ENCODE measurements around the gene FFAR3.

Gene FFAR3, protein sequence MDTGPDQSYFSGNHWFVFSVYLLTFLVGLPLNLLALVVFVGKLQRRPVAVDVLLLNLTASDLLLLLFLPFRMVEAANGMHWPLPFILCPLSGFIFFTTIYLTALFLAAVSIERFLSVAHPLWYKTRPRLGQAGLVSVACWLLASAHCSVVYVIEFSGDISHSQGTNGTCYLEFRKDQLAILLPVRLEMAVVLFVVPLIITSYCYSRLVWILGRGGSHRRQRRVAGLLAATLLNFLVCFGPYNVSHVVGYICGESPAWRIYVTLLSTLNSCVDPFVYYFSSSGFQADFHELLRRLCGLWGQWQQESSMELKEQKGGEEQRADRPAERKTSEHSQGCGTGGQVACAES

DNA sequence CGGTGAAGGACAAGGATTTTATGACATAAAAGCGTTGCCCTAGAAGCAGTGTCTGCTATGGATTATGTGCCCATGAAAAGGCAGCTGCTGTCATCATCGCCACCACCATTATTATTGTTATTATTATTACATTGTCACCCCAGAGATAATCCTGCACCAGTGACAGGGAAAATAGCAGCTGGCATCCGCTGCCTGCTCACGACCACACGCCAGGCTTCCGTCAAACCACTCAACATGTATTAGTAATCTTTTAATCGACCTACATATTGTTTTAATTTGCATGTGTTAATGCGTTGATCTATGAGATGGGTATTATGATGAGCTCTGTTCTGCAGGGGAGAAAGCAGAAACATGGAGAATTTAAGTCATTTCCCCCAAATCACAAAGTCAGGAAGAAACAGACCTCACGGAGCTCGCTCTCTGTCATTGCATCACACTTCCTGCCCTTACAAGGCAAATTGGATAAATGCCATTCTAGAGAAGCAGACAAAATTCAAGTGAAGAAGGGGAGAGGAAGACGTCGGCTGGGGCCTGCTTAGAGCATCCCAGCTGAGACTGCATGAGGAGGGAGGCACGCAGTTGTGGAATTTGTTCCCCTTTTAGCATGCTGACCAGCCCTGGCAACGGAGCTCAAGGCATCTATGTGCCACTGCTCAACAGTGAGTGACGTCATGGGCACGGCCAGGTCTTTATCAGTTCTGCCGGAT lies at the start of gene FFAR3:
TSS of gene FFAR3 (plus strand) at position 594 of the 707 bp plus-strand sequence. CDS start 431 bp downstream, outside the sequence.
- Mint-ChIP-seq H3K27me3 (peaks cover 8% of the 10 kb centered on the region), H3K36me3 (ENCODE audit: low read depth) (no peaks in the 10 kb centered on the region), H3K27ac (peak within 1 kb of the TSS; percentile 80), H3K9me3 (no peaks in the 10 kb centered on the region), H3K4me3 (peak within 1 kb of the TSS; percentile 45), H3K4me1 (ENCODE audit: low read depth) (peaks cover 12% of the 10 kb centered on the region)

DNA sequence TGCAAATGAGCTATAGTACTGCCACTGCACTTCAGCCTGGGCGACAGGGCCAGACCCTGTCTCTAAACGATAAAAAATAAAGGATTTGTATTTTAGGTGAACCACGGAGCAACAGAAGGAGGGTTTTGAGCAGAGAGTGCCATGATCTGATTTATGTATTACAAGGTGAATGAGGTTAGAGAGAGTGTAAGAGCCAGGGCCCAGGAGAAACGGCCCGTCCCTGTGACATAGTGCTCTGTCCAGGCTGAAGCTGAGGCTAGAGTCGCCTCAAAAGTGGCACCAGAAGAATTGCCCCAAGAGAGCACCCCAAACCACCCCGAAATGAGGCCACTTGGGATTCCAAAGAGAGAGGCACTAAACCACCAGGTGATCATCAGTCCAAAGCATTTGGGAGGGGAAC lies 49.4 kb upstream of the FFAR3 start:
- no peaks in the 10 kb centered on the region for H3K9me3 Mint-ChIP-seq
- no peaks in the 10 kb centered on the region for H3K36me3 Mint-ChIP-seq (ENCODE audit: low read depth)
- H3K27ac Mint-ChIP-seq, result no peak overlapping the region
- no peak overlapping the region for H3K4me3 Mint-ChIP-seq
- H3K4me1 Mint-ChIP-seq (ENCODE audit: low read depth), result peaks cover 3% of the 10 kb centered on the region
- no peaks in the 10 kb centered on the region for H3K27me3 Mint-ChIP-seq

DNA sequence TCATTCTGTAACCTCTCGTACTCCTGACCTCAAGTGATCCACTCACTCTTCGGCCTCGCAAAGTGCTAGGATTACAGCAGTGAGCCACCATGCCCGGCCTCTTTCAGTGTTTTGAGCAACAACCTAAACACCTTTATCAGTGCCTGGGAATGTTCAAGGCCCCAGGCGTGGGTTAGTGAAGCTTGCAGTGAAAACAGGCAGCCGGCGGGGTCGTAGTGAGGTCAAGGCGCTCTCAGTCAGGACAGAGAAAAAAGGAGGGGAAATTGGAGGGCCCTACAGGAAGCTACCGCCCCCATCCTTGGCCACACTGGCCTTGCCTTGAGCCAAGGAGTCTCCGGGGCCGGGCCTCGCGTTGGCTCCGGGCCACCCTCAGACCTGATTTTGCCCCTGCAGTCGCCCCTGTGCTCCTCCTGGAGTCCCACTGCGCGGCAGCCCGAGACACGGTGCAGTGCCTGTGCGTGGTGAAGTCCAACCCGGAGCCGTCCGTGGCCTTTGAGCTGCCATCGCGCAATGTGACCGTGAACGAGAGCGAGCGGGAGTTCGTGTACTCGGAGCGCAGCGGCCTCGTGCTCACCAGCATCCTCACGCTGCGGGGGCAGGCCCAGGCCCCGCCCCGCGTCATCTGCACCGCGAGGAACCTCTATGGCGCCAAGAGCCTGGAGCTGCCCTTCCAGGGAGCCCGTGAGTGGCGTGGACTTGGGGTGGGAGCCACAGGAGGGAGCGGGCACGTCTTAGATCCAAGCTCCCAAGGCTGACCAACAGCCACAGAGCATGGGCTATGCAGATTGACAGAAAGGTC lies 48.6 kb upstream of the FFAR3 start:
- Mint-ChIP-seq H3K9me3 (no peaks in the 10 kb centered on the region), H3K27ac (no peak overlapping the region), H3K36me3 (ENCODE audit: low read depth) (no peaks in the 10 kb centered on the region), H3K4me3 (no peak overlapping the region), H3K27me3 (no peaks in the 10 kb centered on the region), H3K4me1 (ENCODE audit: low read depth) (peaks cover 3% of the 10 kb centered on the region)

DNA sequence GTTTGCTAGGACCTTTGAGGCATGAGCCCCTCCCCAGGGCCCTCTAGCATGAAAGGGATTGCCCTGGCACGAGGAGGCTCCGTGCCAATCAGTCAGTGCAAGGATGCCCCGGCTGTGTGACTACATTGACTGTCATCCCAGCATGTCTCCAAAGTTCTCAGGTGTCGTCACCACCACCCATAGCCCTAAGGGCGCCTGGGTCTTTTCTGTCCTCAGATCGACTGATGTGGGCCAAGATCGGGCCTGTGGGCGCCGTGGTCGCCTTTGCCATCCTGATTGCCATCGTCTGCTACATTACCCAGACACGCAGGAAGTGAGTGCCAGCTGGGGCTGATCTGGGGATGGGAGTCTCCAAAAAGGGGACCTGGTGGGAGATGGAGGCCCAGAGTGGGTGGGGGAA lies 47.9 kb upstream of the FFAR3 start:
- no peak overlapping the region for H3K27ac Mint-ChIP-seq
- H3K9me3 Mint-ChIP-seq, result no peaks in the 10 kb centered on the region
- no peaks in the 10 kb centered on the region for H3K36me3 Mint-ChIP-seq (ENCODE audit: low read depth)
- no peak overlapping the region for H3K4me3 Mint-ChIP-seq
- H3K27me3 Mint-ChIP-seq, result no peaks in the 10 kb centered on the region
- peaks cover 3% of the 10 kb centered on the region for H3K4me1 Mint-ChIP-seq (ENCODE audit: low read depth)

DNA sequence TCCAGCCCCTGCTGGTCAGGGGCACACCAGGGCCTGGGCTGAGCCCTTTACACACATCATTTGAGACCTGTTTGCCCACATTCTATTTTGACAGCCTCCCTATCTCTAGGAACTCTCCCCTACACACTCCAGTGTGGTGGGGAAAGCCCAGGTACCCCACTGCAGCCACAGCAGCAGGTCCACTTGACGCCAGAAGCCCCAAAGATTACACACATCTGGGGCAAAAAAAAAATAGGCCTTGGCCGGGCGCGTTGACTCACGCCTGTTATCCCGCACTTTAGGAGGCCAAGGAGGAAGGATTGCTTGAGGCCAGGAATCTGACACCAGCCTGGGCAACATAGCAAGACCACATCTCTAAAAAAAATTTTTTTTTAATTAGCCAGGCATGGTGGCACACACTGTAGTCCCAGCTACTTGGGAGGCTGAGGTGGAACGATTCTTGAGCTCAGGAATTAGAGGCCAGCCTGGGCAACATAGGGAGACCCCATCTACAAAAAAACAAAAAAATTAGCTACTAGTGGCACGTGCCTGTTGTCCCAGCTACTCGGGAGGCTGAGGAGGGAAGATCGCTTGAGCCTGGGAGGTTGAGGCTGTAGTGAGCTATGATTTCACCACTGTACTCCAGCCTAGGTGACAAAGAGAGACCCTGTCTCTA lies 47.3 kb upstream of the FFAR3 start:
- no peak overlapping the region for H3K27ac Mint-ChIP-seq
- no peaks in the 10 kb centered on the region for H3K27me3 Mint-ChIP-seq

DNA sequence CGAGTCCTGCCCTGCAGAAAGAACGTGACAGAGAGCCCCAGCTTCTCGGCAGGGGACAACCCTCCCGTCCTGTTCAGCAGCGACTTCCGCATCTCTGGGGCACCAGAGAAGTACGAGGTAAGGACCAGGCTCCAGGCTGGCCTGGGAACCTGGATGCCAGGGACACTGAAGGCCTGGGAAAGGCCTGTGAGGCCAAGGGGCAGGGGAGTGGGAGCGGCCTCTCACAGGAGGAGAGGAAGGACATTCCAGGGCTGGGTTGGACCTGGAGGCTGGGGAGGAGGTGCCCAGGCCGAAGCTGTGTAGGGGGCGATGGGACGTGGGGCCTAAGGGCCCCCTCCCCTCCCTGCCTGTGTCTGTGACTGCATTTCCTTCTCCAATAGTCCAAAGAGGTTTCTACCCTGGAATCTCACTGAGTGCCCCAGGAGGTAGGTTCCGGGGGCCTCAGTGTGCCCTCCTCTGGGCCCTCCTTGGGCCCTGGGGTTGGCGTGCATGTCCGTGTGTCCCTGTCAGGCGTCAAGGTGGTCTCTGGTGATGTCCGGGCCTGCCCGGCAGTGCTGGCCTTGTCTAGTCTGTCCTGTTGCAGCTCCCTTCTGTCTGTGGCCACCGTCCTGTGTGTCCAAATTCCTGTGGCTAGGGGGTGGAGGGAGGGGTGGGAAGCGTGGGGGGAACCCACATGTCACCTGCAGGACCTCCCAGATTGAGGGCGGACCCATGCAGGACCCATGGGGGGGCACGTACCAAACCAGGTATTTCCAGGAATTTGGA lies 46.2 kb upstream of the FFAR3 start:
- no peaks in the 10 kb centered on the region for H3K36me3 Mint-ChIP-seq (ENCODE audit: low read depth)
- H3K4me1 Mint-ChIP-seq (ENCODE audit: low read depth), result peaks cover 3% of the 10 kb centered on the region
- H3K9me3 Mint-ChIP-seq, result no peaks in the 10 kb centered on the region
- no peaks in the 10 kb centered on the region for H3K27me3 Mint-ChIP-seq
- H3K4me3 Mint-ChIP-seq, result no peak overlapping the region
- no peak overlapping the region for H3K27ac Mint-ChIP-seq

More for the DNA sequence above, 47.3 kb upstream of the FFAR3 start:
- Mint-ChIP-seq H3K4me1 (ENCODE audit: low read depth) (peaks cover 3% of the 10 kb centered on the region), H3K4me3 (no peak overlapping the region), H3K36me3 (ENCODE audit: low read depth) (no peaks in the 10 kb centered on the region), H3K9me3 (no peaks in the 10 kb centered on the region)

DNA sequence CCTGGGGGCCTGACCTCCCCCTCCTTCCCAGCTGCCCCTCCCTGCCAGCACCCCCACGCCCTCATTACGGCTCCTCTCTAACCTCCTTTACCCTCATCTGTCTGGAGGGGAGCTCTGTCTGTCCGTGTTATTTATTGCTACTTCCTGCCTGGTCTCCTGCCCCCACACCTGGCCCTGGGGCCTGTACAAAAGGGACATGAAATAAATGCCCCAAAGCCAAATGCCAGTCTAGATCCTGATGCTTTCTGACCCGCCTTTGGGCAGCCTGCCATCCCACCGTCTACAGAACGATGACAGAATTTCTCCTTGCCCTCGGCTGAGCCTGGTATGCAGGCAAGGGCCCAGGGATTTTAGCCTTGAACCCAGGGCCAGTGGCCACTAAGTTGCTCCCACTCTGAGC lies 44.7 kb upstream of the FFAR3 start:
- Mint-ChIP-seq H3K36me3 (ENCODE audit: low read depth) (no peaks in the 10 kb centered on the region), H3K4me1 (ENCODE audit: low read depth) (peaks cover 11% of the 10 kb centered on the region), H3K27me3 (no peaks in the 10 kb centered on the region), H3K4me3 (no peak overlapping the region), H3K27ac (no peak overlapping the region), H3K9me3 (no peaks in the 10 kb centered on the region)

DNA sequence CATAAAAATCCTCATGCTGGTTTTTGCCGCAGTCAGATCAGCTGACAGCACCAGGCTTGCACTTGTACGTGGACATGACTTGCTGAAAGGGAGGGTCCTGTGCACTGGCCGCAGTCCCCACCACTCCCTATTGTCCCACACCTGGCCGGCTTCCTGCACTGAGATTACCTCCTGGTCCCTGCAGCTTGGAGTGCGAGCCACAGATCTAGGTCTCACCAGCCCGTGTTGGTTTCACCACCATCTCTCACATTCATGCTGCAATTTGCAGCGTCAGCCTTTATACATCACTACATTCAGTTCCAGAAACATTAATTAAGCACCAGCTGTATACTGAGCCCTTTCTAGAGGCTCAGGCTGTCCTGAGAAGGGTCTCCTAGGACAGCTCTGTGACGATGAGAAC lies 44.2 kb upstream of the FFAR3 start:
- Mint-ChIP-seq H3K27ac (no peak overlapping the region), H3K27me3 (no peaks in the 10 kb centered on the region), H3K36me3 (ENCODE audit: low read depth) (no peaks in the 10 kb centered on the region), H3K9me3 (no peaks in the 10 kb centered on the region), H3K4me1 (ENCODE audit: low read depth) (peaks cover 16% of the 10 kb centered on the region), H3K4me3 (no peak overlapping the region)

DNA sequence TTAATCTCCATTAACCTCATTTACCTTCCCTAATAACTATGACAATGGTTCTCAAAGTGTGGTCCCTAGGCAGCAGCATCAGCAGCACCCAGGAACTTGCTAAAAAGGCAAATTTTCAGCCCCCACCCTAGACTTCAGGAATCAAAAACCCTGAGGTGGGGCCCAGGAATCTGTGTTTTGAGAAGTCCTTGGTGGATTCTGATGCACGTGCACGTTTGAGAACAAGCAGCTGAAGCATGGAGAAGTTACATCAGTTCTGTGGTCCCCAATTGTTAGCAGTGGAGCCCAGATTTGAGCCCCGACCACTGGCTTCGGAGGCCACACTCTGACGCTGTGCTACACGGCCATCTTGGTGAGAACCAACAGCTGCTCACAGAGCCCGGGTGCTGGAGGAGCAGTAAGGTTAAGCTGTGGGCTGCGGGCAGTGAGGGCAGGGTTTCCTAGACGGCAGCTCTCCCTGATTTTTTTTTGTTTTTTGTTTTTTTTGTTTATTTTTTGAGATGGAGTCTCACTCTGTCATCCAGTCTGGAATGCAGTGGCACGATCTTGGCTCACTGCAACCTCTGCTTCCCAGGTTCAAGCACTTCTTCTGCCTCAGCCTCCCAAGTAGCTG lies 43.3 kb upstream of the FFAR3 start:
- H3K36me3 Mint-ChIP-seq (ENCODE audit: low read depth), result no peaks in the 10 kb centered on the region
- no peak overlapping the region for H3K4me3 Mint-ChIP-seq
- peaks cover 18% of the 10 kb centered on the region for H3K4me1 Mint-ChIP-seq (ENCODE audit: low read depth)
- no peaks in the 10 kb centered on the region for H3K9me3 Mint-ChIP-seq
- no peak overlapping the region for H3K27ac Mint-ChIP-seq
- H3K27me3 Mint-ChIP-seq, result no peaks in the 10 kb centered on the region

DNA sequence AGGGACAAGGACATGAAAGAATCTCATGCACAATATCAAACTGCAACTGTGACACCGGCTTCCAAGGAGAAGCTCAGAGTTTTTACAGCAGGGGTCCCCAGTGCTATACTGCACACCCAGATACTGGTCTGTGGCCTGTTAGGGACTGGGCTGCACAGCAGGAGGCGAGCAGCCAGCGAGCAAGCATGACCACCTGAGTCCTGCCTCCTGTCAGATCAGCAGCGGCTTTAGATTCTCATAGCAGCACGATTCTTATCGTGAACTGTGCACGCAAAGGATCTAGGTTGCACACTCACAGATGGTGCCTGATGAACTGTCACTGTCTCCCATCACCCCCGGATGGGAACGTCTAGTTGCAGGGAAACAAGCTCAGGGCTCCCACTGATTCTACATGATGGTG lies 42.4 kb upstream of the FFAR3 start:
- Mint-ChIP-seq H3K27ac (no peak overlapping the region), H3K4me3 (no peak overlapping the region), H3K4me1 (ENCODE audit: low read depth) (peaks cover 17% of the 10 kb centered on the region), H3K27me3 (no peaks in the 10 kb centered on the region), H3K36me3 (ENCODE audit: low read depth) (no peaks in the 10 kb centered on the region), H3K9me3 (no peaks in the 10 kb centered on the region)

DNA sequence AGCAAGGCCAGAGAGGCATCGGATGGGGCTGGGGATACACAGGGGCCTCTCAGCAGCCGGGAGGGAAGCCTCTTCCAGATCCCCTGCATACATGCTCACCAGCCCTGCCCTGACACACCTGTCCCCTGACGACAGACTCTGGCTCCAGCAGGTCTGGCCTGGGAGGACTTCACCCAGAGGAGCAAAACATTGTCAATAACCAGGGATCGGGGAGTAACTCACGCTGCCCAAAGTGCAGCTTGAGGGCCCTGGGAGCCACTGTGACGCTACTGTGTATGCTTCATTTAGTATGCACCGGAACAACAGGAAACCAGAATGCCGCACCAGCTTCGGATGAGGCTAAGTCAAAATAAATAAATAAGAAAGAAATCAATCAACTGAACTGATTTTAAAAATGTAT lies 41.7 kb upstream of the FFAR3 start:
- no peaks in the 10 kb centered on the region for H3K36me3 Mint-ChIP-seq (ENCODE audit: low read depth)
- no peaks in the 10 kb centered on the region for H3K27me3 Mint-ChIP-seq
- no peaks in the 10 kb centered on the region for H3K9me3 Mint-ChIP-seq
- peaks cover 19% of the 10 kb centered on the region for H3K4me1 Mint-ChIP-seq (ENCODE audit: low read depth)
- H3K27ac Mint-ChIP-seq, result no peak overlapping the region
- no peak overlapping the region for H3K4me3 Mint-ChIP-seq

DNA sequence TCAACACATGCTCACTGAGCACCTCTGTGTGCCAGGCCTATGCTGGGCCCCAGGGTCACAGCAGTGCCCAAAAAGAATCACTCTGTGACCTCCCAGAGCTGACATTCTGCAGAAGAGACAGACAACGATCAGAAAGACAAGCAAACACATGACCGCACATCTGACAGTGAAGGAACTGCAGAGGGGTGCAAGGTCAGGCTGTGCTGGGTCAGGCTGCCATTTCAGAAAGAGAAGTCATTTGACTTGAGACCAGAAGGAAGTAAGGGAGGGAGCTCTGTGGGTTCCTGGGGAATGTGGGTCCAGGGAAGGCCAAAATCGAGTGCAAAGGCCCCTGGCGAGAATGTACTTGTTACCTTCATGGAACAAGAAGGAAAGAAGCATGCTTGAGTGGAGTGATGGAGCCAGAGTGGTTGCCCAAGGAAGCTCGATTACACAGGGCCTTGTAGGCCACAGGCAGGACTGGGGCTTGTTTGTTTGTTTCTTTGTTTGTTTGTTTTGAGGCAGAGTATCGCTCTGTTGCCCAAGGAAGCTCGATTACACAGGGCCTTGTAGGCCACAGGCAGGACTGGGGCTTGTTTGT lies 40.7 kb upstream of the FFAR3 start:
- Mint-ChIP-seq H3K9me3 (no peaks in the 10 kb centered on the region), H3K4me1 (ENCODE audit: low read depth) (peaks cover 19% of the 10 kb centered on the region), H3K4me3 (no peak overlapping the region), H3K27ac (no peak overlapping the region), H3K27me3 (peaks cover 3% of the 10 kb centered on the region), H3K36me3 (ENCODE audit: low read depth) (no peaks in the 10 kb centered on the region)

DNA sequence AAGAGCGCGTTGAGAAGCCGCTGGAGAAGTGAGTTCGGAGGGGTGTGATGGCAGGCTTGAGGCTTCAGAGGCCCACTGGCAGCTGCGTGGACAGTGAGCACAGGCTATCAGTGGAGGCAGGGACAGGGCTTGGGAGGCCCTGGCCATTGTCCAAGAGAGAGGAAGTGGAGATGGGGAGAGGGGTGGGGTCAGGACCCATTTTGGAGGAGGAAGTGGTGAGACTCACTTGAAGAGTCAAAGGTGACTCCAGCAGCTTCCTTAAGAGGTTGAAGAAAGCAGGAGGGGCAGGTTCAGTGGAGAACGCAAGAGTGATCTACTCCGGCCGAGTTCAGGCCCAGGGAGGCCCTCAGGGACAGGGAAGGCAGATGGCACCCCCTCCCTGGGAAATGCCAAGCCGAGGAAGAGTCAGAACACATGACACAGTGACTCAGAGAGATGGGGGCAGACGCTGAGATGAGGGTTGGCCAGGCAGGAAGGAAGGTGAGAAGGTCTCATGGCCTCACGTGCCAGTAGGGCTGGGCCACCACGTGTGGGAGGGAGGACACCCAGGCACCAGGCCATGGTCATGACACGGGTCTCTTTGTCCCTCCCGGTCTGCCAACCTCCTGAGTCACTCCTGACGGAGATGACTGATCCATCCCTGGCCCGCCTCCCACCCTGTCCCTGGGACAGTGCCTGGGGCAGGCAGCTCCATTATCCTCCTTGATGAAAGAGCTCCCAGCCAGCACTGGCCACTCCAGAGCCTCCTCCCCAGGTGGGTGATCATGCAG lies 39.4 kb upstream of the FFAR3 start:
- Mint-ChIP-seq H3K4me1 (ENCODE audit: low read depth) (peaks cover 19% of the 10 kb centered on the region), H3K27me3 (peaks cover 3% of the 10 kb centered on the region), H3K36me3 (ENCODE audit: low read depth) (no peaks in the 10 kb centered on the region), H3K4me3 (no peak overlapping the region), H3K9me3 (no peaks in the 10 kb centered on the region), H3K27ac (peak overlapping the region; percentile 76)
